Activated CD4-positive, CD25-positive, alpha-beta regulatory T cell (primary cell): Measurements from ENCODE around the gene CHMP5.
A peak's percentile ranks its signal among the peaks of the same experiment; 100 is the strongest.
"Not testable (repeated sequence)": the region's sequence is repeated elsewhere in the genome, so short reads cannot be mapped to it uniquely, and the experiment has no call there.

Experiments
- DNase-seq, 4 experiments: peaks; one replicate each; lab custom pipeline; 2025; lab: John Stamatoyannopoulos, UW

CHMP5 gene

DNA sequence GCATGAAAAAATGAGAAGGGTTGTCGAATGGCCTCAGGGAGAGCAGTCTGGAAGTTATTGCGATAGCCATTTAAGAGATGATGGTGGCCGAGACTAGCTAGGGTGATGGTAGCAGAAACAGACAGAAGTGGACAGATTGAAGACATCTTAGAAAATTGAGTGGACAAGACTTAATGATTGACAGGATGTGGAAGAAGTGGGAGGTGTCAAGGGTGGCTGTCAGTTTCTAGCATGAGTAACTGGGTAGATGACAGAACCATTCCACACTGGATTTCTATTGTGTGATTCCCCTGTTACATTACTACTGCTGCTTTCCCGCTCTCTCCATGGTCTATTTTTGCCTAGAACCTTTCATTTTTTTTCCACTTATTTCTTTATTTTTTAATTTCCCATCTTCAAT, 12.6 kb downstream of the CHMP5 start:
- no peak for DNase-seq

DNA sequence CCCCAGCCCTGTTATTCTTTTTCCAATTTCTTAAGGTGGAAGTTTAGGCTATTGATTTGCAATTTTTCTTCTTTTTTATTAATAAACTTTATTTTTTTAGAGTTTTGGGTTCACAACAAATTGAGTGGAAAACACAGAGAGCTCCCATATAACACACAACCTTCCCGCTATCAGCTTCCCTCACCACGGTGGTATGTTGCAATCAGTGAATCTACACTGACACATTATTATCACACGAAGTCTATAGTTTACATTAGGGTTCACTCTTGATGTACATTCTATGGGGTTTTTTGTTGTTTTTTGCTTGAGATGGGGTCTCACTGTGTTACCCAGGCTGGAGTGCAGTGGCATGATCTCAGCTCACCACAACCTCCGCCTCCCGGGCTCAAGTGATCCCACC, 20.7 kb downstream of the CHMP5 start:
- DNase-seq, result no peak

DNA sequence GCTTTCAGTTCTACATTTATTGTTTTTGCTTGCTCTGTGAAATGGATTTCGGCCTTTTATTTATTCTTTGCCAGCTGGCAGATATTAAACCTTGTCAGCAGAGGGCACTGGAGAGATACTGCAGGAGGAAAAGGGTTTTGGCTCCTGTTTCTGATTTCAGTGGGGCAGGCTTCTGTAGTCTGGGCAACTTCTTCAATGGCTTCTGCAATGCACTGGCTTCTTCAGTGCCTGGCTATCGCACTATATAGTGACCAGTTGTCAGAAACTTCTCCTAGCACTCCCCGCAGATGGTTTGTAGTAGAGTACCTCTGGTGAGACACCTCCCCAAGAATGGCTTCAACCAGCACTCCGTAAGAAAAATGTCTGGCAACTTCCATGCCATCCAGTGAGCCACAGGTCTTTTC, 22.2 kb downstream of the CHMP5 start:
- peak in 2 of 4 experiments; percentile 9 to 28 for DNase-seq

DNA sequence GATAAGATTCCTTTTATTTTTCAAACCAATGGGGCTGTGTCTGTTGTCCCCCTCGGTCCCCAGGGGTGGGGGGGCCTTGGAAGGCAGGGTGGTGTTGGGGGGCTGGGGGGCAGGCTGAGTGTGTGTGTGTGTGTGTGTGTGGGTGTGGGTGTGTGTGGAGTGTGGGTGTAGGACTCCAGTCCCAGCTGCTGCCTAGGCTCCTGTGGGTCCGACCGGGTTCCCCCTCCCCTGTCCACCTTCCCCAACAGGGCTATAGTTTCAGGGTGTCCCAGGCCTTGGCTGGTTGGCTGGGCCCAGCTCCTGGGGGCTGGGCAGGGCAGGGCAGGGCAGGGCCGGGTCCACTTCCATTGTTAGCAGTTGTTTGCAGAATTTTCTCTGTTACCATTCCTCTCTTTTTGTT, 23.4 kb downstream of the CHMP5 start:
- DNase-seq, result no peak

DNA sequence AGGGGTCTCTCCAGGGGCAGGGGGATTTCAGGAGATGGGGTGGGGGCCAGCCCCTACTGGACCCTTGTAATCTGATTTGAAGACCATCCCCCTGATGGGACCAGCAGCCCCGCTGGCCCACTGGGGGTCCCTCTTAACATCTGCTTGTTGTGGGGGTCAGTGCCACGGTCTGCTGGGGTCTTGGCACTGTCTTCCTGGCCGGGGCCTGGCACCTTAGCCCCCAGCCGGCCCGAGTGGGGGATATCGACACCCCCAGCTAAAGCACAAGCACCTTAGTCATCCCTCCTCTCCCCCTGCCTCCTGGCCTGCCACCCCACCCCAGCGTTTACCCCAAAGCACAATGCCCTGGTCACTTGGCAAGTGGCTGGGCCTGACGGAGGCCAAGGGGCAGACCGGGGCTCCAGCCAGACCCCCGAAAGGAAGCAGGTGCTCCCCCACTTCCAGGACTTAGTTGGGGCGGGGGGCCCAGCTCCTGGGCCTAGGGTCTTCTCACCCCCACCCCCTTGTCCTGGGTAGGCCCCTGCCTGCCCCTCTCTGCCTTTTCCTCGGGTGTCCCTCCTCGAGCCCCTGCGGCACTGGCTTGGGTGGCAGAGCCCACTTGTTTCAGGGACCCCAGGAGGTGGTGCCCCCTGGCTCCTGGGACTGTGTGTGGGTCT, 24.1 kb downstream of the CHMP5 start:
- DNase-seq, result no peak

DNA sequence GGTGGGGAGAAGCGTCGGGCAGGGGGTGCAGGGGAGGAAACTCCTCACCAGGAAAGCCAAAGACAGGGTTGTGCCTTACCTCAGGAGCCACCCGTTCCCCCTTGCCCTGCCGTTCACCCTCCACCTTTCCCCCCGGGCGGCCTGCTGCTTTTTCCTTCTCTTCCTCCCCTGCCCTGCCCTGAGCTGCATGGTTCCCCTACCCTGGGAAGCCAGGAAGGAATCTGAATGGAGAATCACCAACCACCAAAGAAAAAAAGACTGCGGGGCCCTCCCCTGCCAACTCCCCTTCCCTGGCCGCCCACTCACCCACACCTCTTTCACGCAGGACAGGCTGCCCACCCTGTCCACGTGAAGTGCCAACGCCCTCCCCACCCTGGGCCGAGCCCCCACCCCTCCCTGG, 24.6 kb downstream of the CHMP5 start:
- no peak for DNase-seq

DNA sequence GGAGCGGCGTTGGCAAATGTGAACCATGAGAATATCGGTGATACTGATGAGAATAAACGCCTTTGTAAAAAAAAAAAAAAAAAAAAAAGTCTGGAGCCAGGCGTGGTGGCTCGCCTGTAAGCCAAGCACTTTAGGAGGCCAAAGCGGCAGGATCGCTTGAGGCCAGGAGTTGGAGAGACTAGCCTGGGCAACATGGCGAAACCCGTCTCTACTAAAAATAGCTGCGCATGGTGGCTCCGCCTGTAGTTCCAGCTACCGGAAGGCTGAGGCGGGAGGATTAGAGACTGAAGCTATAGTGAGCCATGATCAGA, 25.0 kb downstream of the CHMP5 start:
- DNase-seq, result no peak

DNA sequence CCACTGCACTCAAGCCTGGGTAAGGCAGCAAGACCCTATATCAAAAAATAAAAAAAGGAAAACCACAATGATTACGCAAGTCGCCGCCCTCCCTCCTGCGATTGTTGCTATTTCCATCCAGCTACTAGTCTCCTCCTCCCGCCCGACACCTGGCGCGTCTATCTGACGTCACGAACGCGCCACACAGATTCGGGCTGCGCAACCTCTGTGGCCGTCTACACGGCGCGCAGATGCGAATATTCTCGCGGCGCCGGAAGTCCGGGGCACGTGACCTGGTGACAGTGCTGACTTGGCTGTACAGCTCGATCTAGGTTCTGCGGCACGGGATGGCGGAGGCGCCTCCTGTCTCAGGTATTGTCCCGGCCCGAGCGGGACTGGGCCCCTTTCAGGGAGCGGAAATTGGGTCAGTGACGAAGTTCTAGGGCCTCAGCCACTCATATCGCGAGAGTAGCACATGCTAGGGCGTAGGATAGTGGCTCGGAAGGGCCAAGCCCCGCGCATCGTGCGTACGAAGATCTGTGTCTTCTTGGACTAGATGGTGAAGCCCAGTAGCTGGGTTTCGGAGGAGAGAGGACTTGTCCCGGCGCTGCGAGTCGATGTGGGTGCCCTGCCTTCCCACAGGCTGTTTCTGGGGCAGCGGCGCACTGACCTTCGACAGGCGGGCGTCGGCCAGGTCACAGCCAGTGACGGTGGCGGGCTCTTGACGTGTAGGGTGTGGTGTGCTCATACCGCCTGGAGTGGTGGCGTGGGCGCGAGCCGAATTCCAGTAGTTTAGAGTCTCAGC, 25.6 kb downstream of the CHMP5 start, which contains the start of gene NFX1:
Gene NFX1 (plus strand): TSS at position 270 of the 784 bp plus-strand sequence. CDS start 57 bp downstream, at position 327.
- peak; percentile 94 to 98 (median 96) for DNase-seq

DNA sequence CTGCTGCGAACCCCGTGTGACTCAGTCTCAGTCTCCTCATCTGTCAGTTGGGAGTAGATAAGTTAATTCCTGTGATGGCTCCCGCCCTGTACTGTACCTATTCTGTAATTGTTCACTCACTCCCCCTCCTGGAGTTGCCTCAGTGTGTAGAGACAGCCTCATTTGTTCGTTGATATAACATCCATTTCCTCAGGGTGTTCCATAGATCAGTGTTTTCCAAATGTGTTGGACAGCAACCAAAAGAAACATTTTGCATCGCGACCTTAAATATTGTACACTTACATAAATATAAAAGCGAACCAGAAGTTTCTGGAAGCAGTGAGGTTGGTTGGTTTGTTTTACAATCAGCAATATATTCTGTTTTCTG, 26.2 kb downstream of the CHMP5 start:
- no peak for DNase-seq

DNA sequence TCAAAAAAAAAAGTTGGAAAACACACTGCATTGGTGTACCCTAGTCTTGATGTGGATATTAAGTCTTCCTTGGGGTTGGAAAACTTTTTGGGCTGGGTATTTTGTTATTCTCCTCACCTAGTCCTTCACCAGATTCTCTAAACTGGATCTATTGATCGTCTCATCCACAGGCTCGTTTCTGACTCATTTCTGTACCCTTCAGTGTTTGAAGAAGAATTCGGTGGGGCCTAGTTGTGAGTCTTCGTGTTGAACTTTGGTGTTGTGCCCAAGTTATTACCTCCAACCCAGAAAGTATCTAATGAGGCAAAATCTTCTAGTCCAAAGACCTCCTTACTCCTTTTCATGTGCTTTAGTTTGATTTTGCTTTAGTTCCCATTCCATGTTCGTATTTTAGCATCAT, 27.1 kb downstream of the CHMP5 start:
- DNase-seq, result no peak

DNA sequence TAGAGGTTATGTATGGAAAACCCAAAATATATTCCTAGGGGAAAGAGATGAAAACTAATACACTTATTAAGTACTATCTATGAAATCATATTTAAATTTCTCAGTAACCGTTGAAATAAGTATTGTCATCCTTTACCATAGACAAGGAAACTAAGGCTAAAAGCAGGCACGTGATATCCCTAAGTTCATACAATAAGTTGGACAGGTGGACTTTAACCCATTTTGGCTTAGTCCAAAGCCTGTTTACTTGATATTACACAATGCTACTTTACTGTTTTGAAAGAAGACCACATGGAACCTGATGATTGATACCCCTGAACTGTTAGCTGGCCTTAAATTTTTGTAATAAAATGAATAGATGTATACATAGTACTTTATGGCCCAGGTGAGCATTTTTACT, 28.9 kb downstream of the CHMP5 start:
- DNase-seq, result no peak

DNA sequence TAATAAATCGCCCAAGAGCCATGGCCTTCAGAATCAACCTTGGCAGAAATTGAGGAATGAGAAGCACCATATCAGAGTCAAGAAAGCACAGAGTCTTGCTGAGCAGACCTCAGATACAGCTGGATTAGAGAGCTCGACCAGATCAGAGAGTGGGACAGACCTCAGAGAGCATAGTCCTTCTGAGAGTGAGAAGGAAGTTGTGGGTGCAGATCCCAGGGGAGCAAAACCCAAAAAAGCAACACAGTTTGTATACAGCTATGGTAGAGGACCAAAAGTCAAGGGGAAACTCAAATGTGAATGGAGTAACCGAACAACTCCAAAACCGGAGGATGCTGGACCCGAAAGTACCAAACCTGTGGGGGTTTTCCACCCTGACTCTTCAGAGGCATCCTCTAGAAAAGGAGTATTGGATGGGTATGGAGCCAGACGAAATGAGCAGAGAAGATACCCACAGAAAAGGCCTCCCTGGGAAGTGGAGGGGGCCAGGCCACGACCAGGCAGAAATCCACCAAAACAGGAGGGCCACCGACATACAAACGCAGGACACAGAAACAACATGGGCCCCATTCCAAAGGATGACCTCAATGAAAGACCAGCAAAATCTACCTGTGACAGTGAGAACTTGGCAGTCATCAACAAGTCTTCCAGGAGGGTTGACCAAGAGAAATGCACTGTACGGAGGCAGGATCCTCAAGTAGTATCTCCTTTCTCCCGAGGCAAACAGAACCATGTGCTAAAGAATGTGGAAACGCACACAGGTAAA, 30.0 kb downstream of the CHMP5 start:
- DNase-seq, result no peak

DNA sequence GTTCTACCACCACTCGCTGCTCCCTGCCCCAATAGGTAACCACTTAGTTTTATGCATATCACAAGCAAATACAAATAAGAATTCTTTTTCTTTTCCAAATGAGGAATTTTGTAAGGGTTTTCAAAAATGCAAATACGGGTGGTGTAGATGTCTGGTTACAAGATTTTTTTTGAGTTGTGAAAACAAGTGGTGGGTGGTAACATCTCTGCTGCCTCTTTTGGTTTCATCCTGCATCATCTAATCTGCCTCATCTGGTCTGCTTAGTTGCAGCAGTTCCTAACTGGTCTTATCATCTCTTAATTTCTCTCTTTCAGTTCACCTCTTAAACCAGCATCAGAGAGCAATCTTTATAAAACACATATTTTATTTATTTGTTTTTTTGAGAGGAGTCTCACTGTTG, 30.7 kb downstream of the CHMP5 start:
- DNase-seq, result no peak

DNA sequence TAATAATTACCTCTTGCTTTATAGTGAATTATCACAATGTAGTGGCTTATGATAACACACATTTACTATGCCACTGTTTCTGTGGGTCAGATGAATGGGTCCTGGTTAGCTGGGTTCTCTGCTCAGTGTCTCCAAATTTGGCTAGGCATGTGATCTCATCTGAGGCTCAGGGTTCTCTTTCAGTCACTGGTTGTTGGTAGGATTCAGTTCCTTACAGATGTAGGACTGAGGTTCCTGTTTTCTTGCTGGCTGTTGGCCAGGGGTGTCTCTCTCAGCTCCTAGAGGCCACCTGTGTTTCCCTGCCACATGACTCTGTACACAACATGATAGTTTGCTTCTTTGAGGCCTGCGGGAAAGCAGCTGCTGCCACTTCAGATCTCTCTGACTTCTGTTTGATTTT, 32.6 kb downstream of the CHMP5 start:
- DNase-seq, result no peak

DNA sequence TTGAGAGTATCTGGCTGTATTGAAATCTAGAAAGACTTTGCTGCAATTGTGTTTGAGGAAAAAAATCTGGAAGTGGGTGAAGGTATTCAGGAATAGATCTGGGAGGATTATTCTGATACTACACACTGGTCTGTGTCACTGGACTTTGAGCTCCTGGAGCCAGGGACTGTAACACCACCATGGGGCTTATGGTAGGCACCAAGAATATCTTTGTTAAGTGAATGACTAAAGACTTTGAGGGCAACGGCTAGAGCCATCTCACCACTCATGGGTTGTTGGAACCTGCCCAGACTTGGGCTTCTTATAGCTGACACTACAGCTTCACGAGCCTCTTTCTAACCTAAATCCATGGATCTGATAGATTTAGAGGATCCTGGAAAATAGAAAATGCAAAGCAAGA, 35.7 kb downstream of the CHMP5 start:
- no peak for DNase-seq

DNA sequence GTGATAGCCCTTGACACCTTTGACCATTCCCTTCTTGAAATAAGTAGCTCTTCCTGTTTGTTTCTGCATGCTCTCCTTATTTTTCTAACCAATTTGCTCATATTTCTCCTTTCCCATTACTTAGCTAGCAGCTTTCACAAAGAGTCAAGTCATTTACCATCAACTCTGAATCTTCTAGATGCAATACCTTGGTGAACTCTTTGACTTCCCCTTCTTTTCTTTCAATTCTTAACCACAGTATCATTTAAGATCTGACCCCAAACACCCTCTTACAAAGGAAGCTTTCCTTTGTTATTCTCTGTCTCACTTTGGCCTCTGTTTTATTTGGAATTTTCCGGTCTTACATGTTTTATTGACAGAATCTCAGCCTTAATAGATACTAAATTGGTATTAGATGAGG, 39.5 kb downstream of the CHMP5 start:
- DNase-seq, result no peak

DNA sequence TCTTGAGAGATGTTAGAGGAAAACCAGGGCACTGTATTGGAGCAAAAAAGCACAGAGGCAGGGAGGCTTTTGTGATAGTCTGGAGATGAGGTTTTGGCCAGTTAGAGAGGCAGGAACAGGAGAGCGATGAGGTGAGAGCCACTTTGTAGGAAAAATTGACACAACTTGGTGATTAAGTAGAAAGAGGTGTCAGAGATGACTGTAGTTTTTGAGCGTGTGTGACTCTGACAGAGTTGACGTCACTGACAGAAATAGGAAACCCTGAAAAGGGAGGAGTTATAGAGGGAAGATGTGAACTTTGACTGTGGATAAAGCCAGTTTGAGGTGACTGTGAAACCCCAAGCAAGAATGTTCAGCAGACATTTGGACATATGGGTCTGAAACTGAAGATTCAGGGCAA, 41.2 kb downstream of the CHMP5 start:
- DNase-seq, result no peak

DNA sequence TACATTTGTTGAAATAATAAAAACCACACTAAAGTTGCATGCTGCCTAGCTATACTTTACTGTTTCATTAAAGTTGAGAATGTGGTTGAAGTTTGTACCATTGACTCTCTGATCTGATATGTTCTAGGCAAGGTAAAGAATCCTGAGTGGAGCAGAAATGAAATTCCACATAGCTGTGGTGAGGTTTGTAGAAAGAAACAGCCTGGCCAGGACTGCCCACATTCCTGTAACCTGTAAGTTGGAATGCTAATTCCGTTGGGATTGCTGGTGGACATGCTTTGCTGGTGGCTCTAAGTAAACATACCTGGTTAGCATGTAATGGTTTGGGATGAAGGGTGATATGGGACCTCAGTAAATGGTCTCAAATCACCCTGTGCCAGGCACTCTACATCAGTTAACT, 42.2 kb downstream of the CHMP5 start:
- DNase-seq, result no peak

DNA sequence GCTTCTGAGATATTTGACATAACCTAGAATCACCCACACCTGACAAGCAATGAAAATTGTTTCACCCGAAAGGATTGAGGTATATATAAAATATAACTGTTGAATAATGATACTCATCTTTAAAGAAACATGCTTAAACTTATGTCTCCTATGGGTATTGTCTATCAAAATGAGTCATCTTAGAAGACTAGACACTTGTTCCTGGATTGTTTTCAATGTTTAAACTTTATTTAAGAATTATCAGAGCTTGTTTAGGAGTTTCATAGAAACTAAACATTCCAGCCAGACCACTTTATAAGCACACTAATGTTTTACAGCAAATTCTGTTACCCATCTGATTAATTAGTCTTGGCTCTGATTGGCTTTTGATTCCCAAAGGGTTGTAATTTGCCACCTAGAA, 45.1 kb downstream of the CHMP5 start:
- DNase-seq, result no peak

DNA sequence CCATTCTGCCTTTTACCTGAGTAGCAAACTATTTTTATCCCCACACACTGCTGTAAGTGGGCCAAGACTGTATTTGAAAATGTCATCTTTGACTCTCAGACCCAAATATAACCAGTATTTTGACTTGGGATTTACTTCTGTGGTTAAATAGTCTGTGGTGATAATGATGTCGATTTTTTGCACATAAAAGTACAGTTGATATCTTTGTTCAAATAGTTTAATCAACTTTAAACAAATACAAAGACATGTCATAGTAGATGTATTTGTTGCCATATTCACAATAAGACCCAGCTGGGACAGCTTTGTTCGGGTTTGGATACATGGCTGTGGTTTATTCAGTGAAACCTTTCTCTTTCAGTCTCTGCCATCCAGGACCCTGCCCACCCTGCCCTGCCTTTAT, 45.9 kb downstream of the CHMP5 start:
- no peak for DNase-seq

DNA sequence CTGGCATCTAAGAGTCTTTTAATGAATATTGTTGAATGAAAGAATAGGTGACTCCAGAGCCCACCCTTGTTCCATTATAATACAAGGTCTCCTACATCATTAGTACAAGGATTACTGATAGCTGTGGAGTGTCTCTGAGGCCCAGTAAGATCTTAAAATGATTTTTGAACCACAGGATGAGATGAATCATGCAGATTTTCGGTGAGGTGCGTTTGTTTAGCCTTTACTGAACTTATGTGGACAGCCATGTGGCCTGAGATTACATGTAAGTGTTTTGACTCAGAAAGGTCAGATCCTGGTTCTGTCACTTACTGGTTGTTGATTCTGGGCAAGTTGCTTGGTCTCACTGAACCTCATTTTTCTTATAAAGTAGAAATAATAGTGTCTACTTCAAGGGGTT, 47.1 kb downstream of the CHMP5 start:
- no peak for DNase-seq

DNA sequence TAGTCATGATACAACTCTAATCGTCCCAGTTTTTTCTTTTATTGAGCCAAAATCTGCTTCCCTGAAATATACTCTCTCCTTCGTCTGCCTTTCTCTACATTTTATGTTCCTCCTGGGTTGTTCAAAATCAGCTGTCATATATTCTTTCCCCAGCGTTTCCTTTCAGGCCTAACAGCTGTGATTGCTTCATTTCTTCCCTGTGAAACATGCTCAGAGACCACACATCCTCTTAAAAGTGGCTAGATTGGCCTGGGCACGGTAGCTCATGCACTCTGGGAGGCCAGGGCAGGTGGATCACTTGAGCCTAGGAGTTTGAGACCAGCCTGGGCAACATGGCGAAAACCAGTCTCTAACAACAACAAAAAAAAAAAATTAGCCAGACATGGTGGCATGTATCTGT, 50.5 kb downstream of the CHMP5 start:
- no peak for DNase-seq

DNA sequence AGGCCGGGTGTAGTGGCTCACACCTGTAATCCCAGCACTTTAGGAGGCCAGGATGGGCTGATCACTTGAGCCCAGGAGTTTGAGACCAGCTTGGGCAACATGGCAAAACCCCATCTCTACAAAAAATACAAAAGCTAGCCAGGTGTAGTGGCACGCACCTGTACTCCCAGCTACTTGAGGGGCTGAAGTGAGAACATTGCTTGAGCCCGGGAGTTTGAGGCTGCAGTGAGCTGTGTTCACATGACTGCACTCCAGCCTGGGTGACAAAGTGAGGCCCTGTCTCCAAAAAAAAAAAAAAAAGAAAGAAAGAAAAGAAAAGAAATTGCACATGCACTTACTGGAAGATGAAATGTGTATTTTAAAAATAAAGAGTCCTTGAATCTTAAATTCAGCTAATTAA, 52.3 kb downstream of the CHMP5 start:
- not testable (repeated sequence) for DNase-seq
